GM12878 (cell line): ENCODE data around the gene CD72.
A peak's percentile ranks its signal among the peaks of the same experiment; 100 is the strongest.

Experiments
- EP300 ChIP-seq, 2 experiments: fragments of 150-350 bp in 1 of 2; IDR thresholded peaks; 2 replicates each; pipeline ENCODE4 v1.6.1; 2011 to 2012; ENCODE audit warnings: low read depth in 2 of 2, low read length in 2 of 2, borderline replicate concordance in 1 of 2, improper control_type of control experiment in 1 of 2, inconsistent platforms in 1 of 2; ENCODE audit not compliant: control insufficient read depth in 1 of 2
- HDAC2 ChIP-seq: fragments of 200-600 bp; sonication (generic); IDR thresholded peaks from 2 replicates; pipeline ENCODE4 v1.6.1; 2017
- HDGF ChIP-seq: fragments of 450-650 bp; IDR thresholded peaks from 2 replicates; pipeline ENCODE4 v1.6.1; 2016; ENCODE audit warnings: antibody characterized with exemption
- POLR2A ChIP-seq: IDR thresholded peaks from 2 replicates; pipeline ENCODE4 v1.6.1; 2011; ENCODE audit warnings: low read depth, mild to moderate bottlenecking, low read length
- ZNF622 ChIP-seq: fragments of 450-650 bp; IDR thresholded peaks from 2 replicates; pipeline ENCODE4 v1.6.1; 2017; ENCODE audit warnings: mild to moderate bottlenecking, inconsistent platforms
- TF ChIP-seq, protein P1 (sequence below): fragments of 450-650 bp; IDR thresholded peaks from 2 replicates; pipeline ENCODE4 v1.6.1; 2016; ENCODE audit warnings: mild to moderate bottlenecking
- TF ChIP-seq, protein P2 (sequence below): IDR thresholded peaks from 2 replicates; pipeline ENCODE4 v1.6.1; 2012; ENCODE audit warnings: mild to moderate bottlenecking, low read depth, low read length
- TF ChIP-seq, protein P3 (sequence below), 3 experiments: IDR thresholded peaks in 2 of 3; conservative IDR thresholded peaks in 1 of 3; 2 replicates each; pipeline ENCODE4 v1.5.1; 2011; ENCODE audit warnings: low read depth in 3 of 3, low read length in 3 of 3, mild to moderate bottlenecking in 3 of 3, control low read depth in 2 of 3, moderate library complexity in 2 of 3, inconsistent platforms in 1 of 3, mixed read lengths in 1 of 3; ENCODE audit not compliant: control insufficient read depth in 2 of 3, insufficient read depth in 1 of 3; ENCODE audit errors: extremely low read depth in 1 of 3

DNA sequence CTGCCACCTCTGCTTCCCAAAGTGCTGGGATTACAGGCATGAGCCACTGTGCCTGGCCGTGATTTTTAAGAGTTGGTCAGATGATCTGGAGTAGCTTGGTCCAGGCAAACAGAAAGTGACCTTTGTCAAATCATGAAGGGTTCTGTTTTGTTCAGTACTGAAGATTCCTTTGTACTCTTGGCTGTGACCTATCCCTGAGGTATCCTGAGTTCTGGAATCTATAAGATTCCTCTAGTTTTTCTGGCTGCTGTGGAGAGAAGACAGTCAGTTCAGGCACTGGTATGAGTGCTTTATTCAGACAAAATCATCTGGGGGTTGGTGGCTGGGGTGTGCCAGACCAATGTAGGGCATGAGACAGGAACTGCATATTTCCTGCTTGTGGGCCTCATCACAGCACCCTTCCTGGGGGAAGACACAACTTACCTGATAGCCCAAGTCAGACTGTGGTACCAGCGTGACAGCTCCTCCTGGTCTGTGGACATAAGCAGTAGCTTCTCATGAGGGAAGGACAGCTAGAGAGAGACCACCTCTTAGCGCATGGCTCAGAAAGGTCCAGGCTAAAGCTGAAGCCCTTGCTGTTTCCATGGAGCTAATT lies 43.6 kb upstream of the CD72 start:
- no peak for TF ChIP-seq HDGF
- TF ChIP-seq HDAC2: no peak
- TF ChIP-seq POLR2A: peak; percentile 1; the same call in 1 of the 2 replicates
- TF ChIP-seq, protein P1, sequence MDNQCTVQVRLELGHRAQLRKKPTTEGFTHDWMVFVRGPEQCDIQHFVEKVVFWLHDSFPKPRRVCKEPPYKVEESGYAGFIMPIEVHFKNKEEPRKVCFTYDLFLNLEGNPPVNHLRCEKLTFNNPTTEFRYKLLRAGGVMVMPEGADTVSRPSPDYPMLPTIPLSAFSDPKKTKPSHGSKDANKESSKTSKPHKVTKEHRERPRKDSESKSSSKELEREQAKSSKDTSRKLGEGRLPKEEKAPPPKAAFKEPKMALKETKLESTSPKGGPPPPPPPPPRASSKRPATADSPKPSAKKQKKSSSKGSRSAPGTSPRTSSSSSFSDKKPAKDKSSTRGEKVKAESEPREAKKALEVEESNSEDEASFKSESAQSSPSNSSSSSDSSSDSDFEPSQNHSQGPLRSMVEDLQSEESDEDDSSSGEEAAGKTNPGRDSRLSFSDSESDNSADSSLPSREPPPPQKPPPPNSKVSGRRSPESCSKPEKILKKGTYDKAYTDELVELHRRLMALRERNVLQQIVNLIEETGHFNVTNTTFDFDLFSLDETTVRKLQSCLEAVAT: no peak
- TF ChIP-seq, protein P2, sequence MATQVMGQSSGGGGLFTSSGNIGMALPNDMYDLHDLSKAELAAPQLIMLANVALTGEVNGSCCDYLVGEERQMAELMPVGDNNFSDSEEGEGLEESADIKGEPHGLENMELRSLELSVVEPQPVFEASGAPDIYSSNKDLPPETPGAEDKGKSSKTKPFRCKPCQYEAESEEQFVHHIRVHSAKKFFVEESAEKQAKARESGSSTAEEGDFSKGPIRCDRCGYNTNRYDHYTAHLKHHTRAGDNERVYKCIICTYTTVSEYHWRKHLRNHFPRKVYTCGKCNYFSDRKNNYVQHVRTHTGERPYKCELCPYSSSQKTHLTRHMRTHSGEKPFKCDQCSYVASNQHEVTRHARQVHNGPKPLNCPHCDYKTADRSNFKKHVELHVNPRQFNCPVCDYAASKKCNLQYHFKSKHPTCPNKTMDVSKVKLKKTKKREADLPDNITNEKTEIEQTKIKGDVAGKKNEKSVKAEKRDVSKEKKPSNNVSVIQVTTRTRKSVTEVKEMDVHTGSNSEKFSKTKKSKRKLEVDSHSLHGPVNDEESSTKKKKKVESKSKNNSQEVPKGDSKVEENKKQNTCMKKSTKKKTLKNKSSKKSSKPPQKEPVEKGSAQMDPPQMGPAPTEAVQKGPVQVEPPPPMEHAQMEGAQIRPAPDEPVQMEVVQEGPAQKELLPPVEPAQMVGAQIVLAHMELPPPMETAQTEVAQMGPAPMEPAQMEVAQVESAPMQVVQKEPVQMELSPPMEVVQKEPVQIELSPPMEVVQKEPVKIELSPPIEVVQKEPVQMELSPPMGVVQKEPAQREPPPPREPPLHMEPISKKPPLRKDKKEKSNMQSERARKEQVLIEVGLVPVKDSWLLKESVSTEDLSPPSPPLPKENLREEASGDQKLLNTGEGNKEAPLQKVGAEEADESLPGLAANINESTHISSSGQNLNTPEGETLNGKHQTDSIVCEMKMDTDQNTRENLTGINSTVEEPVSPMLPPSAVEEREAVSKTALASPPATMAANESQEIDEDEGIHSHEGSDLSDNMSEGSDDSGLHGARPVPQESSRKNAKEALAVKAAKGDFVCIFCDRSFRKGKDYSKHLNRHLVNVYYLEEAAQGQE: no peak
- TF ChIP-seq, protein P3, sequence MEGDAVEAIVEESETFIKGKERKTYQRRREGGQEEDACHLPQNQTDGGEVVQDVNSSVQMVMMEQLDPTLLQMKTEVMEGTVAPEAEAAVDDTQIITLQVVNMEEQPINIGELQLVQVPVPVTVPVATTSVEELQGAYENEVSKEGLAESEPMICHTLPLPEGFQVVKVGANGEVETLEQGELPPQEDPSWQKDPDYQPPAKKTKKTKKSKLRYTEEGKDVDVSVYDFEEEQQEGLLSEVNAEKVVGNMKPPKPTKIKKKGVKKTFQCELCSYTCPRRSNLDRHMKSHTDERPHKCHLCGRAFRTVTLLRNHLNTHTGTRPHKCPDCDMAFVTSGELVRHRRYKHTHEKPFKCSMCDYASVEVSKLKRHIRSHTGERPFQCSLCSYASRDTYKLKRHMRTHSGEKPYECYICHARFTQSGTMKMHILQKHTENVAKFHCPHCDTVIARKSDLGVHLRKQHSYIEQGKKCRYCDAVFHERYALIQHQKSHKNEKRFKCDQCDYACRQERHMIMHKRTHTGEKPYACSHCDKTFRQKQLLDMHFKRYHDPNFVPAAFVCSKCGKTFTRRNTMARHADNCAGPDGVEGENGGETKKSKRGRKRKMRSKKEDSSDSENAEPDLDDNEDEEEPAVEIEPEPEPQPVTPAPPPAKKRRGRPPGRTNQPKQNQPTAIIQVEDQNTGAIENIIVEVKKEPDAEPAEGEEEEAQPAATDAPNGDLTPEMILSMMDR (IDR thresholded peaks at IDR 0.05 in 2 of 3, conservative IDR thresholded peaks at IDR 0.05 in 1 of 3; ENCODE audit: control insufficient read depth in 2 of 3, extremely low read depth in 1 of 3, insufficient read depth in 1 of 3, low read depth in 3 of 3, low read length in 3 of 3): no peak
- TF ChIP-seq EP300 (IDR thresholded peaks at IDR 0.05; ENCODE audit: borderline replicate concordance in 1 of 2, control insufficient read depth in 1 of 2, low read depth in 2 of 2, low read length in 2 of 2): no peak
- no peak for TF ChIP-seq ZNF622
